Heart right ventricle (tissue), 16 donors: ENCODE results near the gene ADAMTS10. TPM values are rescaled to one million over a fixed set of nuclear protein-coding genes. Genes with fewer than 3 reads are reported as not detected.
A peak's percentile ranks its signal among the peaks of the same experiment; 100 is the strongest.
"Not testable (repeated sequence)": the region's sequence is repeated elsewhere in the genome, so short reads cannot be mapped to it uniquely, and the experiment has no call there.

Experiments used
- ATAC-seq, 8 donors: fragments of 200-7000 bp; cut with Tn5 transposase; one replicate each; pipeline ENCODE4 v1.9.1; 2020; ENCODE audit warnings: mild to moderate bottlenecking in 8 of 8, moderate library complexity in 8 of 8, moderate number of reproducible peaks in 1 of 8
- DNase-seq, 2 donors: peaks; one replicate each; pipeline ENCODE4 v3.0.0-alpha.2; 2020
- H3K27ac ChIP-seq, 10 donors: fragments of 200-600 bp; sonication (generic) in 2 of 10; one replicate each; pipeline versions ENCODE4 v1.5.0 to v1.8.0; 2020 to 2022; ENCODE audit warnings: mild to moderate bottlenecking in 3 of 10
- H3K27me3 ChIP-seq, 7 donors: fragments of 200-600 bp; one replicate each; pipeline ENCODE4 v1.8.0; 2021 to 2022; ENCODE audit warnings: mild to moderate bottlenecking in 2 of 7
- H3K36me3 ChIP-seq, 9 donors: fragments of 200-600 bp; sonication (generic) in 1 of 9; one replicate each; pipeline versions ENCODE4 v1.5.0 to v1.8.0; 2020 to 2022; ENCODE audit warnings: mild to moderate bottlenecking in 2 of 9
- H3K4me1 ChIP-seq, 9 donors: fragments of 200-600 bp; sonication (generic) in 1 of 9; one replicate each; pipeline versions ENCODE4 v1.5.0 to v1.8.0; 2020 to 2022; ENCODE audit warnings: mild to moderate bottlenecking in 4 of 9
- H3K4me3 ChIP-seq, 10 donors: fragments of 200-600 bp; sonication (generic) in 2 of 10; one replicate each; pipeline versions ENCODE4 v1.5.0 to v1.8.0; 2020 to 2022; ENCODE audit warnings: mild to moderate bottlenecking in 7 of 10, moderate library complexity in 2 of 10
- H3K9me3 ChIP-seq, 11 donors: fragments of 200-600 bp in 10 of 11; sonication (generic) in 2 of 11; one replicate each; pipeline versions ENCODE4 v1.5.0 to v1.8.0; 2013 to 2022; ENCODE audit warnings: mild to moderate bottlenecking in 2 of 11, control low read depth in 1 of 11, moderate library complexity in 1 of 11
- CTCF ChIP-seq, 9 donors: fragments of 200-600 bp; sonication (generic) in 2 of 9; IDR thresholded peaks; one replicate each; pipeline versions ENCODE4 v1.5.0 to v1.8.0; 2021 to 2022; ENCODE audit warnings: antibody characterized with exemption in 9 of 9, mild to moderate bottlenecking in 5 of 9, moderate library complexity in 1 of 9
- WGBS, 2 donors: extraction: QIAGEN DNeasy Blood & Tissue Kit; methylation state at CpG; one replicate each; pipeline ENCODE4 v1.1.7; 2013; ENCODE audit warnings: inconsistent platforms in 1 of 2; 5-methylcytosine and 5-hydroxymethylcytosine counted together
- intact Hi-C, 10 donors: fragments of 100-400 bp; cut with DNase I; formaldehyde crosslinking; loops; one replicate each; pipeline versions ENCODE4 v1.11.1 to v1.14.2; 2022
- polyA plus RNA-seq, 2 donors: library from polyadenylated mRNA; stranded (reverse); fragments of 200-250 nt; gene quantifications; one replicate each; pipeline ENCODE4 v1.2.3, GENCODE V29; 2013
- total RNA-seq, 10 donors: library from RNA; stranded (reverse); fragmentation: NEBNext Ultra II Directional in 3 of 10; extraction: Animal tissue kit (Norgen Biotek cat#: 25700) in 3 of 10; gene quantifications; one replicate each; pipeline versions ENCODE4 v1.2.1 to v1.2.4, GENCODE V29; 2021 to 2023
- donor health status: Arrhythmogenic right ventricular cardiomyopathy.
- donor health status: ischemic (EF 13 %, LVEDD 7.1; RV severe dilation, severe dysfunction).
- donor health status: healthy with polysubstance abuse.
- donor health status: DM: no; HTN: yes; CAD: no.
- donor health status: DM: no; HTN: no; CAD: no.
- donor health status: ischemic (EF 25% LVEDD 6.9; RV normal size, moderate dysfunction).
- donor health status: ischemic (EF 25% LVEDD 5.7; RV mildly dilated, moderate dysfunction).
- donor health status: healthy.
- donor health status: DM: yes; HTN: yes; CAD: no.
- donor health status: Ischemic cardiomyopathy.
- donor health status: ischemic (EF 35%, LVEDD 5.7; RV mildly dilated, moderate dysfunction).
- donor health status: nonischemic (EF 11% LVEDD 7.7; RV severe dilation, severe dysfunction).
- donor health status: DM: yes; HTN: yes; CAD: no.
- donor health status: PGD.
- donor health status: ischemic (EF 29% LVEDD 5.4; RV normal size, mild dysfunction).
- donor health status: nonischemic (EF 23%, LVEDD 6.1; RV moderate dilation, normal function).

ADAMTS10 gene
- total and polyA plus RNA-seq, 12 donors = 2.7 to 34.5 (median 8.4) TPM

- peaks cover 0 to 8% (median 0%) of the 10 kb centered on the region in 9 donors for H3K36me3 ChIP-seq
- DNase-seq = no peak
Observed at GRCh38 chr19:8566855-8567254, 43.7 kb downstream of the ADAMTS10 start.

GRCh38 chr19:8564866-8565265, 45.6 kb downstream of the ADAMTS10 start:
- H3K27me3 ChIP-seq, intact Hi-C loops, DNase-seq, ATAC-seq, H3K36me3 ChIP-seq, H3K9me3 ChIP-seq: not testable (repeated sequence)
- H3K4me1 ChIP-seq = peaks cover 0 to 71% (median 0%) of the 10 kb centered on the region in 9 donors
- H3K27ac ChIP-seq = peak overlapping the region in 2 of 10 donors; percentile 22 to 84
- H3K4me3 ChIP-seq = peak overlapping the region in 1 of 10 donors; percentile 12
- 82 to 89% methylated on average over 8 of the region's 8 CpGs for WGBS, 2 donors

More at GRCh38 chr19:8566855-8567254, 43.7 kb downstream of the ADAMTS10 start:
- H3K4me1 ChIP-seq = peaks cover 0 to 89% (median 0%) of the 10 kb centered on the region in 9 donors
- no peak for TF ChIP-seq CTCF (IDR thresholded peaks at IDR 0.05)
- intact Hi-C loops = no loop called here
- no peaks in the 10 kb centered on the region for H3K27me3 ChIP-seq
- H3K9me3 ChIP-seq = no peaks in the 10 kb centered on the region
- no peak overlapping the region for H3K4me3 ChIP-seq
- no peak for ATAC-seq
- H3K27ac ChIP-seq = peak overlapping the region in 2 of 10 donors; percentile 31 to 90
- WGBS, 2 donors = 78 to 87% methylated on average over 7 of the region's 7 CpGs

GRCh38 chr19:8561075-8561764, 49.3 kb downstream of the ADAMTS10 start:
- 55 to 65% methylated on average over 2 of the region's 2 CpGs for WGBS, 2 donors
- H3K4me3 ChIP-seq = no peak overlapping the region
- no peak for DNase-seq
- H3K9me3 ChIP-seq = no peaks in the 10 kb centered on the region
- no peaks in the 10 kb centered on the region for H3K27me3 ChIP-seq
- peaks cover 0 to 16% (median 0%) of the 10 kb centered on the region in 9 donors for H3K36me3 ChIP-seq
- intact Hi-C loops = no loop called here
- H3K4me1 ChIP-seq = peaks cover 0 to 48% (median 0%) of the 10 kb centered on the region in 9 donors
- H3K27ac ChIP-seq = no peak overlapping the region
- ATAC-seq = no peak
- TF ChIP-seq CTCF (IDR thresholded peaks at IDR 0.05) = no peak

GRCh38 chr19:8558325-8558724, 52.2 kb downstream of the ADAMTS10 start:
- TF ChIP-seq CTCF (IDR thresholded peaks at IDR 0.05) = no peak
- DNase-seq (no peak), ATAC-seq (no peak)
- H3K27me3 ChIP-seq = no peaks in the 10 kb centered on the region
- peak overlapping the region in 1 of 10 donors; percentile 23 for H3K27ac ChIP-seq
- intact Hi-C loops = no loop called here
- H3K9me3 ChIP-seq = no peaks in the 10 kb centered on the region
- peaks cover 0 to 33% (median 0%) of the 10 kb centered on the region in 9 donors for H3K36me3 ChIP-seq
- 59 to 63% methylated on average over 2 of the region's 2 CpGs for WGBS, 2 donors
- peaks cover 0 to 20% (median 0%) of the 10 kb centered on the region in 9 donors for H3K4me1 ChIP-seq
- no peak overlapping the region for H3K4me3 ChIP-seq
